GM12892 (cell line): ENCODE data around the gene TEX264.

ENCODE experiments used
- POLR2A ChIP-seq: IDR thresholded peaks from 2 replicates; pipeline ENCODE4 v1.6.1; 2011; ENCODE audit warnings: low read depth, low read length, control low read depth
- POLR2AphosphoS5 ChIP-seq: IDR thresholded peaks from 2 replicates; pipeline ENCODE4 v1.6.1; 2011; ENCODE audit warnings: low read depth, low read length, control low read depth
- TAF1 ChIP-seq: IDR thresholded peaks from 2 replicates; pipeline ENCODE4 v1.6.1; 2011; ENCODE audit warnings: low read depth, mild to moderate bottlenecking, control low read depth, low read length, borderline replicate concordance

DNA sequence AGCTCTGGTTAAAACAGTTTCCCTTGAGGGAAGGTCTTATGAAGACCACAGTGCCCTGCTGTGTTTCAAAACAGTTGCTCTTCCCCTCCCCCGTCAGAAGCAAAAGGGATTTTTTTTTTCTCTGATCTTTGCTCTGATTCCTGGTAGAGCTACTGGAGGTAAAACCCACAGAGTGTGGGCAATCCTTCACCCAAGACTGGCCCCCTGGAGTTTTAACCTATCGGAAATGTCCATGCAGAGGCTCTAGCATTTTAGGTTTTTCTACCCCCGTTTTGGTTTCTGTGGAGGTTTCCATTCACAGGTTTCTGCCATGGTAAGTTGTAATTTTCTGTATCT lies 63.5 kb downstream of the TEX264 start:
- no peak for TF ChIP-seq POLR2A
- no peak for TF ChIP-seq POLR2AphosphoS5
- TF ChIP-seq TAF1: no peak
